ENCODE data around the gene POLR2E.

Gene POLR2E

DNA sequence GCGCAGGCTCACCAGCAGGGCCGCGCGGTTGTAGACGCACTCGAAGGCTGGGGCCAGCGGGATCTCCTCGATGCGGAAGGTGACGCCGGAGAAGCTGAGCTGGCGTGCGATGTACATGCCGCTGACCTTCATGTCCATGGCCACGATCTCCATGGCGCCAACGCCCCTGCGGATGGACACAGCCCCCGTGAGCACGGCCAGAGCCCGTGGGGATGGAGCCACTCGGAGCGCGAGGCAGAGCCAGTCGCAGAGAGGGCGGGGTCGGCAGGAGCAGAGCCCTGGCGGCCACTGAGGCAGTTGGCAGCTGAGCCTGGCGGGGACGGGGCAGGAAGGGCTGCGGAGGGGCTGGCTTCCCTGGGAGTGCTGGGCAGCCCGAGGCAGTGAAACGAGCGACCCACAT, 23.8 kb upstream of the POLR2E start:
- no peak overlapping the region for H3K27ac ChIP-seq (replicated peaks)
- H3K27me3 ChIP-seq (ENCODE audit: insufficient read depth, poor library complexity, severe bottlenecking) = no peaks in the 10 kb centered on the region
- no peak overlapping the region for H3K4me3 ChIP-seq (replicated peaks; ENCODE audit: insufficient read depth, low read length)
- TF ChIP-seq POLR2AphosphoS5 (IDR thresholded peaks at IDR 0.05; ENCODE audit: low read depth) = no peak
- TF ChIP-seq SPI1 (IDR thresholded peaks at IDR 0.05; ENCODE audit: borderline replicate concordance, low read depth) = no peak
- no peak for TF ChIP-seq GABPA (IDR thresholded peaks at IDR 0.05; ENCODE audit: low read depth)
- TF ChIP-seq, protein P1, sequence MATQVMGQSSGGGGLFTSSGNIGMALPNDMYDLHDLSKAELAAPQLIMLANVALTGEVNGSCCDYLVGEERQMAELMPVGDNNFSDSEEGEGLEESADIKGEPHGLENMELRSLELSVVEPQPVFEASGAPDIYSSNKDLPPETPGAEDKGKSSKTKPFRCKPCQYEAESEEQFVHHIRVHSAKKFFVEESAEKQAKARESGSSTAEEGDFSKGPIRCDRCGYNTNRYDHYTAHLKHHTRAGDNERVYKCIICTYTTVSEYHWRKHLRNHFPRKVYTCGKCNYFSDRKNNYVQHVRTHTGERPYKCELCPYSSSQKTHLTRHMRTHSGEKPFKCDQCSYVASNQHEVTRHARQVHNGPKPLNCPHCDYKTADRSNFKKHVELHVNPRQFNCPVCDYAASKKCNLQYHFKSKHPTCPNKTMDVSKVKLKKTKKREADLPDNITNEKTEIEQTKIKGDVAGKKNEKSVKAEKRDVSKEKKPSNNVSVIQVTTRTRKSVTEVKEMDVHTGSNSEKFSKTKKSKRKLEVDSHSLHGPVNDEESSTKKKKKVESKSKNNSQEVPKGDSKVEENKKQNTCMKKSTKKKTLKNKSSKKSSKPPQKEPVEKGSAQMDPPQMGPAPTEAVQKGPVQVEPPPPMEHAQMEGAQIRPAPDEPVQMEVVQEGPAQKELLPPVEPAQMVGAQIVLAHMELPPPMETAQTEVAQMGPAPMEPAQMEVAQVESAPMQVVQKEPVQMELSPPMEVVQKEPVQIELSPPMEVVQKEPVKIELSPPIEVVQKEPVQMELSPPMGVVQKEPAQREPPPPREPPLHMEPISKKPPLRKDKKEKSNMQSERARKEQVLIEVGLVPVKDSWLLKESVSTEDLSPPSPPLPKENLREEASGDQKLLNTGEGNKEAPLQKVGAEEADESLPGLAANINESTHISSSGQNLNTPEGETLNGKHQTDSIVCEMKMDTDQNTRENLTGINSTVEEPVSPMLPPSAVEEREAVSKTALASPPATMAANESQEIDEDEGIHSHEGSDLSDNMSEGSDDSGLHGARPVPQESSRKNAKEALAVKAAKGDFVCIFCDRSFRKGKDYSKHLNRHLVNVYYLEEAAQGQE (IDR thresholded peaks at IDR 0.05; ENCODE audit: insufficient replicate concordance, low read depth) = no peak
- TF ChIP-seq, protein P2, sequence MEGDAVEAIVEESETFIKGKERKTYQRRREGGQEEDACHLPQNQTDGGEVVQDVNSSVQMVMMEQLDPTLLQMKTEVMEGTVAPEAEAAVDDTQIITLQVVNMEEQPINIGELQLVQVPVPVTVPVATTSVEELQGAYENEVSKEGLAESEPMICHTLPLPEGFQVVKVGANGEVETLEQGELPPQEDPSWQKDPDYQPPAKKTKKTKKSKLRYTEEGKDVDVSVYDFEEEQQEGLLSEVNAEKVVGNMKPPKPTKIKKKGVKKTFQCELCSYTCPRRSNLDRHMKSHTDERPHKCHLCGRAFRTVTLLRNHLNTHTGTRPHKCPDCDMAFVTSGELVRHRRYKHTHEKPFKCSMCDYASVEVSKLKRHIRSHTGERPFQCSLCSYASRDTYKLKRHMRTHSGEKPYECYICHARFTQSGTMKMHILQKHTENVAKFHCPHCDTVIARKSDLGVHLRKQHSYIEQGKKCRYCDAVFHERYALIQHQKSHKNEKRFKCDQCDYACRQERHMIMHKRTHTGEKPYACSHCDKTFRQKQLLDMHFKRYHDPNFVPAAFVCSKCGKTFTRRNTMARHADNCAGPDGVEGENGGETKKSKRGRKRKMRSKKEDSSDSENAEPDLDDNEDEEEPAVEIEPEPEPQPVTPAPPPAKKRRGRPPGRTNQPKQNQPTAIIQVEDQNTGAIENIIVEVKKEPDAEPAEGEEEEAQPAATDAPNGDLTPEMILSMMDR (IDR thresholded peaks at IDR 0.05; ENCODE audit: insufficient read depth, low read length) = no peak
- DNase-seq (ENCODE audit: low read depth in 1 of 2, low spot score in 1 of 2) = no peak

DNA sequence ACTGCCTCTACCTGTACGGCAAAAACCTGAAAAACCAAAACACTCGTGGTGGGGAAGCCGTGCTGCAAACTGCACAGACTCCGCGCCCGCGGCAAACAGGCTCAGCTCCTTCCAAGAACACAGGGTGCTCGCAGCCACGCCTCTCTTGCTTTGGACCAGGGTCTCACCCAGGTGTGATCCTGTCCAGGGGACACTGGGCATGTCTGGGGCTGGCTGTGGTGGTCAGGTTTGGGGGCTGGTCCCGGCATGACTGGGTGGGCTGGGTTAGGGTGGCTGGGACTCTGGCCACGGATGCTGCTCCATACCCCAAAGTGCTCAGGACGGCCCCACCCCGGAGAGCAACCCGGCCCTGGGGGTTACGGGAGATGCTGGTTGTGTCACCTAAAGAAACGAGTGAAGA, 22.5 kb upstream of the POLR2E start:
- no peak overlapping the region for H3K4me3 ChIP-seq (replicated peaks; ENCODE audit: insufficient read depth, low read length)
- no peak overlapping the region for H3K27ac ChIP-seq (replicated peaks)
- TF ChIP-seq SPI1 (IDR thresholded peaks at IDR 0.05; ENCODE audit: borderline replicate concordance, low read depth) (no peak), GABPA (IDR thresholded peaks at IDR 0.05; ENCODE audit: low read depth) (no peak), POLR2AphosphoS5 (IDR thresholded peaks at IDR 0.05; ENCODE audit: low read depth) (no peak)
- TF ChIP-seq, protein P1 (IDR thresholded peaks at IDR 0.05; ENCODE audit: insufficient replicate concordance, low read depth) = no peak
- TF ChIP-seq, protein P2 (IDR thresholded peaks at IDR 0.05; ENCODE audit: insufficient read depth, low read length) = no peak
- no peaks in the 10 kb centered on the region for H3K27me3 ChIP-seq (ENCODE audit: insufficient read depth, poor library complexity, severe bottlenecking)
- DNase-seq (ENCODE audit: low read depth in 1 of 2, low spot score in 1 of 2) = no peak

DNA sequence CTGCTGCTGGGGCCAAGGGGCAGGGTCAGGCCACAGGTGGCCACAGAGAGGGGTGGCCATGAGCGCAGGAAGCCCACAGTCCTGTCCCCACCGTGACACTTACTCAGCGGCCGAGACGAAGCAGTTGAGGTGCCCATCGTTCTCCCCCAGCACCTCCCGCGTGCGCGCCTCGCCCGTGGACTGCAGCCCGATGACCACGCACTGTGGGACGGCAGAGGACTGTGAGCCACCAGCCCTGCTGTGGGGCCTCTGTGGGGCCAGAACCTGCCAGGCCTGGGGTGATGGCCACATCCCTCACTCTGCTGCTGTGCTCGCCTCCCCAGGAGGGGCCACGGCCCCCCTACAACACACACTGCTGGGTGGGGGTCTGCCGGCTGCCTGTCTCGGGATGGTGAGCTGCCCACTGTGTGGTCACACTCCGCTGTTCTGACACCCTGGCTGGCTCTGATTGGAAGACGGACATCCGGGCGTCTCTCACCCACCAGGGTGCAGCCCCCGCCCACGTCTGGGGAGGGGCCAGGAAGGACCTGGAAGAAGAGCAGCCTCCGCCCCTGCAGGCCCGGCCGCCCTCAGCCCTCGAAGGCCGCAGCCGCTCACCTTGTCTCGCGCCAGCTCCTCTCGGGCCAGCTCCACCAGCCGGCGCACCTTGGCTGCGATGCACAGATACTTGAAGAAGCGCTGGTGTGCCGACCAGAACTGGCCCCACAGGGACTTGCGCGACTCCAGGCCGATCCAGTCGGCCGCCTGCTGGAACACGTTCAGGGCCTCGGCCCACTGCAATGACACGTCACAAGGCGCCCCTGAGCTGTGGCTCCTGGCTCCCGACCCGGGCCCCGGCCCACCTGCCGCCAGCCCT, 21.8 kb upstream of the POLR2E start:
- Histone ChIP-seq H3K4me3 (replicated peaks; ENCODE audit: insufficient read depth, low read length) (no peak overlapping the region), H3K27me3 (ENCODE audit: insufficient read depth, poor library complexity, severe bottlenecking) (no peaks in the 10 kb centered on the region), H3K27ac (replicated peaks) (no peak overlapping the region)
- no peak; the same call in 1 of the 2 replicates for TF ChIP-seq POLR2AphosphoS5 (IDR thresholded peaks at IDR 0.05; ENCODE audit: low read depth)
- TF ChIP-seq, protein P2 (IDR thresholded peaks at IDR 0.05; ENCODE audit: insufficient read depth, low read length) = no peak
- TF ChIP-seq, protein P1 (IDR thresholded peaks at IDR 0.05; ENCODE audit: insufficient replicate concordance, low read depth) = no peak
- no peak for TF ChIP-seq GABPA (IDR thresholded peaks at IDR 0.05; ENCODE audit: low read depth)
- no peak for TF ChIP-seq SPI1 (IDR thresholded peaks at IDR 0.05; ENCODE audit: borderline replicate concordance, low read depth)
- DNase-seq (ENCODE audit: low read depth in 1 of 2, low spot score in 1 of 2) = no peak
